HepG2 (cell line): Measurements from ENCODE around the gene SYT9. TPM values are rescaled to one million over a fixed set of nuclear protein-coding genes. Genes with fewer than 3 reads are reported as not detected.
A peak's percentile ranks its signal among the peaks of the same experiment; 100 is the strongest.

Experiments
- EED ChIP-seq: sonication (generic); formaldehyde crosslinking; IDR thresholded peaks from 2 replicates; pipeline ENCODE4 v1.5.0; 2020; ENCODE audit warnings: mild to moderate bottlenecking, missing genetic modification reagents
- ESRRA ChIP-seq: sonication (generic); formaldehyde crosslinking; IDR thresholded peaks from 2 replicates; pipeline ENCODE4 v1.5.1; 2020; ENCODE audit warnings: mild to moderate bottlenecking, low read depth, missing genetic modification reagents
- HMGXB4 ChIP-seq, 2 experiments: sonication (generic) in 1 of 2; formaldehyde crosslinking in 1 of 2; IDR thresholded peaks; 2 replicates each; pipeline versions ENCODE4 v1.4.0 to v1.6.1; 2018 to 2020; ENCODE audit warnings: missing genetic modification reagents in 2 of 2, borderline replicate concordance in 1 of 2, low read depth in 1 of 2, mild to moderate bottlenecking in 1 of 2, missing biosample characterization in 1 of 2
- HNF1A ChIP-seq, 2 experiments: sonication (generic) in 1 of 2; formaldehyde crosslinking in 1 of 2; IDR thresholded peaks; 2 replicates each; pipeline versions ENCODE4 v1.4.0 to v1.6.1; 2016 to 2020; ENCODE audit warnings: borderline replicate concordance in 1 of 2, low read depth in 1 of 2, mild to moderate bottlenecking in 1 of 2, missing genetic modification reagents in 1 of 2
- RFX1 ChIP-seq: fragments of 450-650 bp; IDR thresholded peaks from 2 replicates; pipeline ENCODE4 v1.6.1; 2017
- RORA ChIP-seq: sonication (generic); formaldehyde crosslinking; IDR thresholded peaks from 2 replicates; pipeline ENCODE4 v1.5.0; 2020; ENCODE audit warnings: mild to moderate bottlenecking, missing genetic modification reagents, moderate library complexity
- SOX5 ChIP-seq: IDR thresholded peaks from 2 replicates; pipeline ENCODE4 v1.6.1; 2016; ENCODE audit warnings: borderline replicate concordance
- TIGD3 ChIP-seq: sonication (generic); formaldehyde crosslinking; IDR thresholded peaks from 2 replicates; pipeline ENCODE4 v1.5.1; 2020; ENCODE audit warnings: mild to moderate bottlenecking, missing genetic modification reagents, borderline replicate concordance
- ZBTB20 ChIP-seq: sonication (generic); formaldehyde crosslinking; IDR thresholded peaks from 2 replicates; pipeline ENCODE4 v1.8.1; 2023; ENCODE audit warnings: missing genetic modification reagents, low read depth, mild to moderate bottlenecking, borderline replicate concordance
- ZKSCAN5 ChIP-seq: sonication (generic); formaldehyde crosslinking; IDR thresholded peaks from 2 replicates; pipeline ENCODE4 v1.5.1; 2020; ENCODE audit warnings: mild to moderate bottlenecking, missing genetic modification reagents
- ZKSCAN8 ChIP-seq: IDR thresholded peaks from 2 replicates; pipeline ENCODE4 v1.6.1; 2016; ENCODE audit warnings: borderline replicate concordance, missing genetic modification reagents, missing compliant biosample characterization
- ZMYM4 ChIP-seq: sonication (generic); formaldehyde crosslinking; IDR thresholded peaks from 2 replicates; pipeline ENCODE4 v1.8.1; 2023; ENCODE audit warnings: mild to moderate bottlenecking, missing genetic modification reagents
- ZNF512B ChIP-seq: sonication (generic); formaldehyde crosslinking; IDR thresholded peaks from 2 replicates; pipeline ENCODE4 v1.5.1; 2020; ENCODE audit warnings: missing genetic modification reagents, mild to moderate bottlenecking, borderline replicate concordance
- polyA plus RNA-seq, 8 experiments: library from polyadenylated mRNA; depleted of rRNA in 3 of 8; stranded (reverse) in 7 of 8; unstranded in 1 of 8; fragments of >200 nt; fragmentation: Illumina TruSeq in 4 of 8; extraction: Trizol in 4 of 8; gene quantifications; 2 replicates each; pipeline versions ENCODE4 v1.2.1 to v1.2.3, GENCODE V29; 2011 to 2016; ENCODE audit warnings: low read depth in 4 of 8, missing spikeins in 1 of 8, mixed read lengths in 1 of 8; ENCODE audit not compliant: insufficient read depth in 1 of 8
- total RNA-seq, 5 experiments: library from RNA; depleted of rRNA; stranded (reverse); fragments of >200 nt; fragmentation: Illumina TruSeq; extraction: Trizol; gene quantifications; 2 replicates each; pipeline ENCODE4 v1.2.3, GENCODE V29; 2016; ENCODE audit warnings: low read depth in 1 of 5

Gene SYT9
- total and polyA plus RNA-seq, 2 of the 13 experiments (the other 11 are each of a cell fraction or from before 2014, with no cell fraction given), result not detected

- TF ChIP-seq EED (no peak), SOX5 (no peak), ZBTB20 (CRISPR knock-in tag) (0 out of 2 replicates have a peak, but pooled peaks have one; percentile 13), RFX1 (no peak), ZKSCAN8 (no peak), ZMYM4 (CRISPR knock-in tag) (0 out of 2 replicates have a peak, but pooled peaks have one; percentile 2), ZNF512B (no peak), TIGD3 (CRISPR knock-in tag) (no peak), ZKSCAN5 (no peak), HNF1A (IDR thresholded peaks at IDR 0.05; ENCODE audit: low read depth) (no peak), HNF1A (CRISPR knock-in tag; IDR thresholded peaks at IDR 0.05; ENCODE audit: borderline replicate concordance) (no peak; the same call in 1 of the 2 replicates), HMGXB4 (CRISPR knock-in tag; IDR thresholded peaks at IDR 0.05; ENCODE audit: borderline replicate concordance in 1 of 2, low read depth in 1 of 2) (peak; percentile 57 to 59; a peak in 2 of 4 replicates), RORA (CRISPR knock-in tag) (no peak), ESRRA (CRISPR knock-in tag) (no peak)
These were observed 261.8 kb downstream of the SYT9 start, which contains the start of gene PPFIBP2 (continued) for GRCh38 chr11:7513234-7514098.
